ENCODE results near the gene SDHAF1.

SDHAF1 gene

GRCh38 chr19:35986664-35987570, 8.1 kb upstream of the SDHAF1 start:
- no peak for DNase-seq (ENCODE audit: low spot score)

GRCh38 chr19:35987571-35987896, 7.5 kb upstream of the SDHAF1 start:
- no peak for DNase-seq (ENCODE audit: low spot score)

GRCh38 chr19:35988824-35989223, 6.2 kb upstream of the SDHAF1 start:
- DNase-seq (ENCODE audit: low spot score) = no peak

GRCh38 chr19:35990156-35990555, 4.8 kb upstream of the SDHAF1 start:
- no peak for DNase-seq (ENCODE audit: low spot score)

GRCh38 chr19:35990771-35991730, 3.9 kb upstream of the SDHAF1 start:
- DNase-seq (ENCODE audit: low spot score) = no peak

GRCh38 chr19:35991731-35992450, 3.1 kb upstream of the SDHAF1 start:
- peak; percentile 40 for DNase-seq (ENCODE audit: low spot score)

- no peak for DNase-seq (ENCODE audit: low spot score)
These were observed 1.9 kb upstream of the SDHAF1 start for GRCh38 chr19:35992907-35993765.

- DNase-seq (ENCODE audit: low spot score) = no peak
These were observed 927 bp upstream of the SDHAF1 start for GRCh38 chr19:35993923-35994598.

GRCh38 chr19:35996777-35997176, 1.8 kb downstream of the SDHAF1 start:
- no peak for DNase-seq (ENCODE audit: low spot score)

- DNase-seq (ENCODE audit: low spot score) = no peak
These were observed 6.6 kb downstream of the SDHAF1 start for GRCh38 chr19:36001605-36002004.

- no peak for DNase-seq (ENCODE audit: low spot score)
These were observed 8.3 kb downstream of the SDHAF1 start for GRCh38 chr19:36003284-36003683.

- DNase-seq (ENCODE audit: low spot score) = no peak
These were observed 12.0 kb downstream of the SDHAF1 start for GRCh38 chr19:36006955-36007354.

GRCh38 chr19:36008336-36008978, 13.5 kb downstream of the SDHAF1 start, which contains the start of gene SYNE4:
SYNE4 (minus strand) TSS chr19:36008813; CDS start chr19:36008681, 132 bp downstream.
- peak; percentile 74 for DNase-seq (ENCODE audit: low spot score)

GRCh38 chr19:36009220-36009619, 14.2 kb downstream of the SDHAF1 start:
- peak; percentile 62 for DNase-seq (ENCODE audit: low spot score)

GRCh38 chr19:36009633-36010379, 14.8 kb downstream of the SDHAF1 start:
- DNase-seq (ENCODE audit: low spot score) = no peak

GRCh38 chr19:36010402-36010801, 15.4 kb downstream of the SDHAF1 start:
- no peak for DNase-seq (ENCODE audit: low spot score)

- no peak for DNase-seq (ENCODE audit: low spot score)
These were observed 18.5 kb downstream of the SDHAF1 start for GRCh38 chr19:36013280-36014011.
